Fibroblast of mammary gland (primary cell): ENCODE results near the gene CCDC30.

Experiments
- DNase-seq: peaks from one replicate; pipeline ENCODE4 v3.0.0-alpha.2; 2010; ENCODE audit warnings: low read depth
- H3K4me3 ChIP-seq: 2 replicates; pipeline ENCODE4 v1.5.1; 2011; ENCODE audit warnings: low read depth, mild to moderate bottlenecking, low read length, moderate library complexity; ENCODE audit not compliant: control insufficient read depth
- CTCF ChIP-seq: conservative IDR thresholded peaks from 2 replicates; pipeline ENCODE4 v1.5.1; 2011; ENCODE audit warnings: low read depth, low read length, inconsistent platforms; ENCODE audit not compliant: control insufficient read depth, insufficient read depth

The CCDC30 gene

GRCh38 chr1:42533101-42533863 lies 70.2 kb downstream of the CCDC30 start:
- TF ChIP-seq CTCF, result no peak
- no peak for DNase-seq
- H3K4me3 ChIP-seq, result no peak overlapping the region

GRCh38 chr1:42541104-42541503 lies 78.0 kb downstream of the CCDC30 start:
- DNase-seq, result no peak
- H3K4me3 ChIP-seq, result no peak overlapping the region
- TF ChIP-seq CTCF, result no peak

- H3K4me3 ChIP-seq, result no peak overlapping the region
- TF ChIP-seq CTCF, result no peak
- no peak for DNase-seq
Observed at GRCh38 chr1:42551180-42551579, 88.1 kb downstream of the CCDC30 start.

- TF ChIP-seq CTCF, result no peak
- no peak overlapping the region for H3K4me3 ChIP-seq
- DNase-seq, result no peak
Observed at GRCh38 chr1:42551590-42551989, 88.5 kb downstream of the CCDC30 start.

- no peak for DNase-seq
- no peak for TF ChIP-seq CTCF
- H3K4me3 ChIP-seq, result no peak overlapping the region
Observed at GRCh38 chr1:42552636-42553035, 89.5 kb downstream of the CCDC30 start.

- no peak for TF ChIP-seq CTCF
- no peak overlapping the region for H3K4me3 ChIP-seq
- no peak for DNase-seq
Observed at GRCh38 chr1:42557230-42557851, 94.3 kb downstream of the CCDC30 start.

- H3K4me3 ChIP-seq, result no peak overlapping the region
- no peak for DNase-seq
- no peak for TF ChIP-seq CTCF
Observed at GRCh38 chr1:42567038-42567437, 104.0 kb downstream of the CCDC30 start.
